Type B pancreatic cell (in vitro differentiated cells): ENCODE measurements around the gene ATG5. TPM values are rescaled to one million over a fixed set of nuclear protein-coding genes. Genes with fewer than 3 reads are reported as not detected.

Experiments used
- DNase-seq: peaks from one replicate; pipeline ENCODE4 v3.0.0; 2021; ENCODE audit warnings: mixed read lengths; ENCODE audit not compliant: unreplicated experiment; ENCODE audit errors: extremely low spot score
- H3K27ac Mint-ChIP-seq: 2 replicates; pipeline ENCODE4 v1.8.0; 2021; ENCODE audit warnings: mild to moderate bottlenecking, mixed read lengths
- H3K27me3 Mint-ChIP-seq: 2 replicates; pipeline ENCODE4 v1.8.0; 2021; ENCODE audit warnings: mixed read lengths
- H3K36me3 Mint-ChIP-seq: 2 replicates; pipeline ENCODE4 v1.8.0; 2021; ENCODE audit warnings: mixed read lengths
- H3K4me1 Mint-ChIP-seq: one replicate; pipeline ENCODE4 v1.8.0; 2021; ENCODE audit warnings: mixed read lengths; ENCODE audit not compliant: unreplicated experiment
- H3K4me3 Mint-ChIP-seq: 2 replicates; pipeline ENCODE4 v1.8.0; 2021; ENCODE audit warnings: mild to moderate bottlenecking, mixed read lengths
- H3K9me3 Mint-ChIP-seq: 2 replicates; pipeline ENCODE4 v1.8.0; 2021; ENCODE audit warnings: mixed read lengths
- CTCF ChIP-seq: fragments of 200-600 bp; sonication (generic); conservative IDR thresholded peaks from 2 replicates; pipeline ENCODE4 v1.5.0; 2021; ENCODE audit warnings: antibody characterized with exemption, mild to moderate bottlenecking
- total RNA-seq: library from RNA; stranded (reverse); gene quantifications from 2 replicates; pipeline ENCODE4 v1.2.1, GENCODE V29; 2021; ENCODE audit warnings: low replicate concordance

Gene ATG5
- total RNA-seq, 1 donor from 2014 or later = 27.8 TPM

- Mint-ChIP-seq H3K27me3 (peaks cover 8% of the 10 kb centered on the region), H3K9me3 (peaks cover 4% of the 10 kb centered on the region), H3K36me3 (no peaks in the 10 kb centered on the region), H3K4me1 (peaks cover 39% of the 10 kb centered on the region), H3K4me3 (no peak overlapping the region), H3K27ac (no peak overlapping the region)
- no peak for DNase-seq
- TF ChIP-seq CTCF = no peak
Measured at GRCh38 chr6:106145741-106146227, 179.8 kb downstream of the ATG5 start.

GRCh38 chr6:106145144-106145543 is 180.4 kb downstream of the ATG5 start:
- peaks cover 8% of the 10 kb centered on the region for H3K27me3 Mint-ChIP-seq

GRCh38 chr6:106143665-106144064 is 181.9 kb downstream of the ATG5 start:
- Mint-ChIP-seq H3K4me1 (peaks cover 39% of the 10 kb centered on the region), H3K27me3 (peaks cover 8% of the 10 kb centered on the region), H3K4me3 (no peak overlapping the region), H3K36me3 (no peaks in the 10 kb centered on the region), H3K9me3 (no peaks in the 10 kb centered on the region), H3K27ac (no peak overlapping the region)
- DNase-seq = no peak
- no peak for TF ChIP-seq CTCF

More at GRCh38 chr6:106145144-106145543, 180.4 kb downstream of the ATG5 start:
- Mint-ChIP-seq H3K4me1 (peaks cover 39% of the 10 kb centered on the region), H3K4me3 (no peak overlapping the region), H3K27ac (no peak overlapping the region), H3K9me3 (peaks cover 4% of the 10 kb centered on the region), H3K36me3 (no peaks in the 10 kb centered on the region)
- no peak for DNase-seq
- TF ChIP-seq CTCF = no peak

GRCh38 chr6:106142876-106143431 is 182.6 kb downstream of the ATG5 start:
- H3K36me3 Mint-ChIP-seq = no peaks in the 10 kb centered on the region
- H3K27me3 Mint-ChIP-seq = peaks cover 8% of the 10 kb centered on the region
- peaks cover 39% of the 10 kb centered on the region for H3K4me1 Mint-ChIP-seq
- peak overlapping the region; percentile 31 for H3K27ac Mint-ChIP-seq
- H3K4me3 Mint-ChIP-seq = no peak overlapping the region
- no peak for TF ChIP-seq CTCF
- no peak for DNase-seq
- no peaks in the 10 kb centered on the region for H3K9me3 Mint-ChIP-seq

- no peak for TF ChIP-seq CTCF
- peaks cover 38% of the 10 kb centered on the region for H3K4me1 Mint-ChIP-seq
- no peaks in the 10 kb centered on the region for H3K9me3 Mint-ChIP-seq
- no peaks in the 10 kb centered on the region for H3K36me3 Mint-ChIP-seq
- H3K27ac Mint-ChIP-seq = peak overlapping the region; percentile 64
- DNase-seq = no peak
- no peak overlapping the region for H3K4me3 Mint-ChIP-seq
- H3K27me3 Mint-ChIP-seq = peaks cover 8% of the 10 kb centered on the region
Measured at GRCh38 chr6:106141441-106142237, 183.9 kb downstream of the ATG5 start.
